GM19328 (cell line): ENCODE data around the gene MYOZ3.

Source experiments
- ATAC-seq: cut with Tn5 transposase; IDR thresholded peaks from one replicate; pipeline ENCODE4 v1.9.1; 2021; ENCODE audit warnings: mild to moderate bottlenecking, moderate library complexity; ENCODE audit not compliant: unreplicated experiment

MYOZ3 gene

GRCh38 chr5:150642567-150642927 is 18.5 kb upstream of the MYOZ3 start:
- ATAC-seq, result no peak

DNA sequence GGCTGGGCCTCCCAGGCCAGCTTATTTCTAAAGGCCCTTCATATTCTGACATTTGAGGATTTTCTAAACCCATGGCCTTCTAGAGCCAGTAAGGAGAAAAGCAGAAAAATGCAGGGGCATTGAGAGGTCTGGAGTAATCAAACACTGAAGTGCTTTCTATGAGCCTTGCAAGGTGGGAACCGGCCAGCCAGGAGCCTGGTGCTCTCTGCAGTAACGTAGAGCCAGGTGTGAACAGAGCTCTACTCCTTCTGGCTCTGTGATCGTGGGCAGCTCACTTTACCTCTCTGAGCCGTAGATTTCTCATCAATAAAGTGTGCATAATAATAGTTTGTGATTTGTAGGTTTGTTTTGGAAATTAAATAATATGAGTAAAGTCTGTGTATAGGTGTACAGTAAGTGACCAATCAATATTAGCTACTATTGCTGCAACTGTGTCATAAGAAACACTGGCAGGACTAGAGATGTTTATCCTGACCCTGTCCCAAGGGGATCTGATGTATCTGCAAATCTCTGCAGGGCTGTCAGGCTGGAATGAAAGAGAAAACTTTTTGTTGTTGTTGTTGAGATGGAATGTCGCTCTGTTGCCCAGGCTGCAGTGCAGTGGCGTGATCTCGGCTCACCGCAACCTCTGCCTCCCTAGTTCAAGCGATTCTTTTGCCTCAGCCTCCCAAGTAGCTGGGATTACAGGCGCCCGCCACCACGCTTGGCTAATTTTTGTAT is 17.9 kb upstream of the MYOZ3 start:
- ATAC-seq, result no peak

GRCh38 chr5:150644058-150644457 is 17.0 kb upstream of the MYOZ3 start:
- ATAC-seq, result no peak

DNA sequence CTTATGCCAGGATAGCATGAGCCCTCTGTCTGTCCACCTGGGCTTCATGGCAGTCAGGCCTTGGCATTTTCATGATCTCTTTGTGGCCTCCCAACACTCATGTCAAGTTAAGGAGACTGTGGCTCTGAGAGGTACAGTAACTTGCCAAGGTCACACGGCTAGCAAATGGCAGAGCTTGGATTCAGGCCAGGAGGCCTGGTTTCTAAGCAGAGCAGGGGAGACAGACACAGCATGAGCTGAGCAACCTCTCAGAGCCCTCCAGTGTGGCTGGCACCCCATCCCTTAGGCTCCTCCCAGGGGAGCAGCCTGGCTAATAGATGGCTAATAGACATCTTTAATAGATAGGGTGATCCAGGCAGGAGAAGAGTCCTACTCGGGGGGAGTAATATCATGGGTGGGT is 16.5 kb upstream of the MYOZ3 start:
- no peak for ATAC-seq

GRCh38 chr5:150645070-150645700 is 15.9 kb upstream of the MYOZ3 start:
- no peak for ATAC-seq

- ATAC-seq, result no peak
Observed at GRCh38 chr5:150647275-150648251, 13.5 kb upstream of the MYOZ3 start.

GRCh38 chr5:150648294-150649107 is 12.6 kb upstream of the MYOZ3 start:
- ATAC-seq, result no peak

GRCh38 chr5:150649108-150650020 is 11.7 kb upstream of the MYOZ3 start:
- no peak for ATAC-seq

GRCh38 chr5:150650021-150651006 is 10.7 kb upstream of the MYOZ3 start:
- no peak for ATAC-seq

DNA sequence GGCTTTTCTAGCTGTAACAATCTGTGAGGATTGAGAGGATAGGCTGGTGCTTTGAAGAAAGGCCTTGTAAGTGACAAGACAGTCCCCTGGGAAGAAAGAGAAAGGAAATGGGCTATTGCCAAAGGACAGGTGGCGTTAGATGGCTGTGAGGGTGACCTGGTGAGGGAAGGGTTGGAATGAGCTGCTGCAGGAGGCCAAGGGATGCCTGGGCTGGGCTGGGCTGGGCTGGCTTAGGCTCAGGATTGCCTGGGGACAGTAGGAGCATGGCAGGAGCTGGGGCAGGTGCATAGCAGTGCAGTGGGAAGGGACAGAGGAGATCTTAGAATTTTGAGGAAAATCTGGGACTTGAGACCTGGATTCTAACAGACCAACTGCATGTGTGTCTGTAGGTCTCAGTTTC is 9.7 kb upstream of the MYOZ3 start:
- no peak for ATAC-seq

- no peak for ATAC-seq
Observed at GRCh38 chr5:150651924-150652671, 9.0 kb upstream of the MYOZ3 start.

DNA sequence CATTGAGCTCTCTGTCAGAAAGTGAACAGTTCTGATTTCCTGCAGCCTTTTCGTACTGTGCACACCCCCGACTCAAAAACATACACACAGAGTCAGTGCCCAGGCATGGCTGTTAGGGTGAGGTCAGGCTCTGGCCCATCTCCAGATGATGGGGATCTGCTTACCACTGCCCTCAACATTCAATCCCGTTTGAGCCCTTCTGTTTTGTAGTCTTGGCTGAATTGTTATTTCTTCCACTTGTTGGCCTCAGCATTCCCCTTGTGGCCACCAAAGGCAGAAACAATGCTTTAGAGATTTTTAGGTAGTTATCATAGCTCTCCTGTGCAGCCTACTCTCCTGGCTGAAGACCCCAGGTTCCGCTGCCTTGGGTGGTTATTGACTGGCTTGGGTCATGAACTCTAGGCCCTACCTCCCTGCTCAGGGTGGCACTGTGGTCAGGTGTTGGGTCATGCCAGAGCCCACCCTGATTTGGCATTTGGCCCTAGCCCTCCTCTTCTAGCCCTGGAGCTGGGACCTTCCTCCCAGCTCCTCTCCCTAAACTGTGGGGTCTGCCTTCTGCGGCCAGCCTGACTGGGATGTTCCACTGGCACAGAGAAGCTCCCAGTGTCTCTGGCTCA is 7.8 kb upstream of the MYOZ3 start:
- no peak for ATAC-seq

DNA sequence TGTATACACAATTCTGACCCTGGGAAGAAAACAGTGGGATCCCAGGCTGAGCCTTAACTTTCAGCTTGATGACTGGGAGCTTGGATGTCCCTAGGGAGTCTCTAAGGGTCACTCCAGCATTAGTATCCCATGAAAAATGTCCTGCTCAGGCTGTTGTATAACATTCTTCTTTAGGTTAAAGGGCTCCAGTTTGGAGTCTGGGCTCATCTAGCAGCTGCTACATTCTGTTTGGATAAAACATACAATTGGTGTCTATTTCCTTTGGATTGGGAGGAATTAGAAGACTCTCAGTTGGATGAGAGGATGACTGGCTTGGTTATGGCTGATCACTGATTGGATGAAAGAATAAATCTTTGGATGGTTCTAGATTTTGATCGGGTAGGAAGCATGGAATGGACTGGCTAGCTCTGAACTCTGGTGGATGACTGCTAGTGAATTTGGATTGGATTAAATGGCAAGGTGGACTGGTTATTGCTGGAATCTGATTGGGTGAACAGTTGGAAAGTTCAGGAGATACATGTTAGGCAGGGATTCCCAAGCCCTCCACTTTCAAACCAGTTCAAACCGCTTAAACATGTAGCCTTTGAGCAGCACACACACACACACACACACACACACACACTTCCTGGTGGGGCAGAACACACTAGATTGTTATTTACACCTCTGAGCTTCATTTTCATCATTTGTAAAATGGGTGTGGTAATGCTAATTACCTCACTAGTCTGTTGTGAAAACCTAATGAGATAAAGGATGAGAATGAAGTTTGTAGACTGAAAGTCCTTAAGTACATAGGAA is 7.1 kb upstream of the MYOZ3 start:
- ATAC-seq, result no peak

- ATAC-seq, result no peak
Observed at GRCh38 chr5:150655221-150655620, 5.8 kb upstream of the MYOZ3 start.

- peak; percentile 55 for ATAC-seq
Observed at GRCh38 chr5:150656191-150657132, 4.6 kb upstream of the MYOZ3 start.

DNA sequence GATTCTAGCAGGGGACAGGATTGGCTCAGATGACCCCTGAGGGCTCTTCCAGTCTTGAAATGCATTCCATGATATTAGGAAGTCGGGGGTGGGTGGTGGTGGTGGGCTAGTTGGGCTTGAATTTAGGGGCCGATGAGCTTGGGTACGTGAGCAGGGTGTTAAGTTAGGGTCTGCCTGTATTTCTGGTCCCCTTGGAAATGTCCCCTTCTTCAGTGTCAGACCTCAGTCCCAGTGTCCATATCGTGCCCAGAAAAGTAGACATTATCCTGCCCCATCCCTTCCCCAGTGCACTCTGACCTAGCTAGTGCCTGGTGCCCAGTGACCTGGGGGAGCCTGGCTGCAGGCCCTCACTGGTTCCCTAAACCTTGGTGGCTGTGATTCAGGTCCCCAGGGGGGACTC is 2.9 kb upstream of the MYOZ3 start:
- ATAC-seq, result no peak
